Adrenal gland (tissue), 5 donors: ENCODE data around the gene FAM193B.

ENCODE experiments used
- CTCF ChIP-seq, 6 experiments: fragments of 450-650 bp in 4 of 6; fragments of 200-600 bp in 2 of 6; sonication (generic) in 1 of 6; IDR thresholded peaks; 1 replicate in 5 of 6; 2 replicates in 1 of 6; pipeline versions ENCODE4 v1.5.1 to v1.8.0; 2016 to 2021; ENCODE audit warnings: antibody characterized with exemption in 6 of 6, mild to moderate bottlenecking in 2 of 6, moderate library complexity in 1 of 6
- POLR2A ChIP-seq, 2 donors: fragments of 450-650 bp; IDR thresholded peaks; one replicate each; pipeline ENCODE4 v1.6.1; 2017; ENCODE audit warnings: antibody characterized with exemption in 2 of 2, mild to moderate bottlenecking in 2 of 2, moderate library complexity in 1 of 2
- donor health status: DM: no; HTN: no; CAD: no.

- peak; percentile 86 to 95 (median 94) for TF ChIP-seq CTCF (IDR thresholded peaks at IDR 0.05)
- no peak for TF ChIP-seq POLR2A (IDR thresholded peaks at IDR 0.05)
Measured at GRCh38 chr5:177500685-177501522, 53.5 kb downstream of the FAM193B start.
